Keratinocyte (primary cell): Measurements from ENCODE around the gene SPATA33. TPM values are rescaled to one million over a fixed set of nuclear protein-coding genes. Genes with fewer than 3 reads are reported as not detected.

Experiments used
- DNase-seq: peaks from one replicate; pipeline ENCODE4 v3.0.0-alpha.2; 2011; ENCODE audit warnings: low read depth, missing footprints, low spot score
- FAIRE-seq: peaks from 2 replicates; lab custom pipeline; 2011; peaks lifted over from hg19 to GRCh38; lab: Jason Lieb, UNC
- H2AFZ ChIP-seq: 2 replicates; pipeline ENCODE4 v1.6.0; 2012; ENCODE audit warnings: low read length, control low read depth, inconsistent platforms; ENCODE audit not compliant: control insufficient read depth
- H3K27ac ChIP-seq: 2 replicates; pipeline ENCODE4 v1.5.1; 2011; ENCODE audit warnings: low read length; ENCODE audit not compliant: control insufficient read depth, insufficient read depth
- H3K27me3 ChIP-seq: 3 replicates; pipeline ENCODE4 v1.6.0; 2011; ENCODE audit warnings: low read length; ENCODE audit not compliant: control insufficient read depth, insufficient read depth; ENCODE audit errors: extremely low read depth
- H3K36me3 ChIP-seq, 2 experiments: 2 replicates in 1 of 2; 3 replicates in 1 of 2; pipeline ENCODE4 v1.5.1; 2011; ENCODE audit warnings: low read length in 2 of 2, mild to moderate bottlenecking in 1 of 2; ENCODE audit not compliant: control insufficient read depth in 2 of 2, insufficient read depth in 2 of 2; ENCODE audit errors: extremely low read depth in 1 of 2
- H3K4me1 ChIP-seq: 3 replicates; pipeline ENCODE4 v1.5.1; 2011; ENCODE audit warnings: low read length; ENCODE audit not compliant: control insufficient read depth, insufficient read depth; ENCODE audit errors: extremely low read depth
- H3K4me2 ChIP-seq: 3 replicates; pipeline ENCODE4 v1.6.0; 2011; ENCODE audit warnings: low read depth, low read length; ENCODE audit not compliant: control insufficient read depth, insufficient read depth; ENCODE audit errors: extremely low read depth
- H3K4me3 ChIP-seq, 3 experiments: fragments of 200-600 bp in 1 of 3; sonication (generic) in 1 of 3; 2 replicates in 2 of 3; 3 replicates in 1 of 3; pipeline ENCODE4 v1.5.1; 2011 to 2016; ENCODE audit warnings: low read length in 3 of 3, mild to moderate bottlenecking in 3 of 3, control low read depth in 2 of 3, inconsistent platforms in 1 of 3, low read depth in 1 of 3, mixed read lengths in 1 of 3, mixed run types in 1 of 3, moderate library complexity in 1 of 3; ENCODE audit not compliant: control insufficient read depth in 2 of 3, insufficient read depth in 2 of 3; ENCODE audit errors: extremely low read depth in 1 of 3
- H3K79me2 ChIP-seq: 2 replicates; pipeline ENCODE4 v1.6.0; 2012; ENCODE audit warnings: low read length; ENCODE audit not compliant: control insufficient read depth, insufficient read depth
- H3K9ac ChIP-seq: 3 replicates; pipeline ENCODE4 v1.6.0; 2011; ENCODE audit warnings: low read length; ENCODE audit not compliant: control insufficient read depth, insufficient read depth; ENCODE audit errors: extremely low read depth
- H3K9me1 ChIP-seq: 3 replicates; pipeline ENCODE4 v1.6.0; 2011; ENCODE audit warnings: low read length; ENCODE audit not compliant: control insufficient read depth, insufficient read depth; ENCODE audit errors: extremely low read depth
- H3K9me3 ChIP-seq: 2 replicates; pipeline ENCODE4 v1.5.1; 2012; ENCODE audit warnings: low read depth, low read length; ENCODE audit not compliant: control insufficient read depth
- H4K20me1 ChIP-seq: 3 replicates; pipeline ENCODE4 v1.6.0; 2011; ENCODE audit warnings: low read length; ENCODE audit not compliant: control insufficient read depth, insufficient read depth; ENCODE audit errors: extremely low read depth
- EZH2 ChIP-seq: IDR thresholded peaks from one replicate; pipeline ENCODE4 v1.6.1; 2012; ENCODE audit warnings: inconsistent platforms, mild to moderate bottlenecking, low read length, moderate library complexity
- dilution Hi-C: fragments of 300-500 bp; cut with MboI; formaldehyde crosslinking; loops from one replicate; pipeline ENCODE4 v1.7.0; 2020; ENCODE audit warnings: low sequenced_read_pairs; ENCODE audit not compliant: extremely low pct_ligation_motif_present
- polyA plus RNA-seq, 5 experiments: library from polyadenylated mRNA; depleted of rRNA in 3 of 5; stranded (reverse) in 3 of 5; stranded (forward) in 1 of 5; unstranded in 1 of 5; fragments of >200 nt; gene quantifications; 1 replicate in 1 of 5; 2 replicates in 3 of 5; 3 replicates in 1 of 5; pipeline versions ENCODE4 v1.2.1 to v1.2.3, GENCODE V29; 2011 to 2012; ENCODE audit warnings: missing spikeins in 2 of 5, low read depth in 1 of 5, low replicate concordance in 1 of 5
- TF ChIP-seq, protein P1 (sequence below), 3 experiments: IDR thresholded peaks in 1 of 3; conservative IDR thresholded peaks in 1 of 3; optimal IDR thresholded peaks in 1 of 3; 2 replicates in 2 of 3; 3 replicates in 1 of 3; pipeline versions ENCODE3 to v1.5.1; 2011; ENCODE audit warnings: low read length in 3 of 3, mild to moderate bottlenecking in 3 of 3, moderate library complexity in 2 of 3, control low read depth in 1 of 3, inconsistent platforms in 1 of 3; ENCODE audit not compliant: insufficient read depth in 2 of 3; ENCODE audit errors: extremely low read depth in 1 of 3

Gene SPATA33
- polyA plus RNA-seq, 1 donor (not counting 4 experiments of a cell fraction or from before 2014, with no cell fraction given): 5.3 TPM

DNA sequence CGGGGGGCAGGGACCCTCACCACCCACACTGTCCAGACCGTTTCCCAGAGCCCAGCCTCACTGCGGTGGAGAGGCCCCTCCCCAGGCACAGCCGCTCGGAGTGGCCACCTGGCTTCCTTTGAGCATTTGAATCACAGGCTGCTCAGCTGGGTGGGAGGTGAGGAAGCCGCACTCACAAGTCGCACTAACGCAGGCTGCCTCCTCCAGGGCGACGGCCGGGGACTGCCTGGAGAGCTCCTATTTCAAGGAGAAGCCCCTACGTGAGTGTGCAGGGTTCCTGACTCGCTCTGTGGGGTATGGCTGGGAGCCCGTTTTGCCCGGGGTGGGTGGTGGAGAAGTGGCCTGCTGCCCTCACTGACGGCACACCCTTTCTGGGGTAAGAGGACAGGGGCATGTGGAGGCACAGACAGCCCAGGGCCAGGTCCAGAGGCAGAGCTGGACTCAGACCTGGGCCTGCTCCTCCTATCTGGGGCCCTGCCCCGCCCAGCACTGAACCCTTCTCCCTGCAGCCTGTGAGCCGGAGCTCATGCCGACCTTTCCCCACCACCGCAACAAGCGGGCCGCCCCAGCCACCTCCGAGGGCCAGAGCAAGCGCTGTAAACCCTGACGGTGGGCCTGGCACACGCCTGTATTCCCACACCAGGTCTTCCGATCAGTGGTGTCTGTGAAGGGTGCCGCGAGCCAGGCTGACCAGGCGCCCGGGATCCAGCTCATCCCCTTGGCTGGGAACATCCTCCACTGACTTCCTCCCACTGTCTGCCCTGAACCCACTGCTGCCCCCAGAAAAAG, 37.6 kb downstream of the SPATA33 start:
- no peak overlapping the region for H3K4me3 ChIP-seq
- H2AFZ ChIP-seq: no peak overlapping the region
- H3K9ac ChIP-seq: no peak overlapping the region
- dilution Hi-C loops: no loop called here
- H3K9me1 ChIP-seq: no peaks in the 10 kb centered on the region
- H3K36me3 ChIP-seq: peaks cover 31 to 37% of the 10 kb centered on the region in 2 experiments
- H3K4me2 ChIP-seq: no peak overlapping the region
- peaks cover under 1% of the 10 kb centered on the region for H3K79me2 ChIP-seq
- H3K9me3 ChIP-seq: no peaks in the 10 kb centered on the region
- no peak for TF ChIP-seq EZH2
- TF ChIP-seq, protein P1, sequence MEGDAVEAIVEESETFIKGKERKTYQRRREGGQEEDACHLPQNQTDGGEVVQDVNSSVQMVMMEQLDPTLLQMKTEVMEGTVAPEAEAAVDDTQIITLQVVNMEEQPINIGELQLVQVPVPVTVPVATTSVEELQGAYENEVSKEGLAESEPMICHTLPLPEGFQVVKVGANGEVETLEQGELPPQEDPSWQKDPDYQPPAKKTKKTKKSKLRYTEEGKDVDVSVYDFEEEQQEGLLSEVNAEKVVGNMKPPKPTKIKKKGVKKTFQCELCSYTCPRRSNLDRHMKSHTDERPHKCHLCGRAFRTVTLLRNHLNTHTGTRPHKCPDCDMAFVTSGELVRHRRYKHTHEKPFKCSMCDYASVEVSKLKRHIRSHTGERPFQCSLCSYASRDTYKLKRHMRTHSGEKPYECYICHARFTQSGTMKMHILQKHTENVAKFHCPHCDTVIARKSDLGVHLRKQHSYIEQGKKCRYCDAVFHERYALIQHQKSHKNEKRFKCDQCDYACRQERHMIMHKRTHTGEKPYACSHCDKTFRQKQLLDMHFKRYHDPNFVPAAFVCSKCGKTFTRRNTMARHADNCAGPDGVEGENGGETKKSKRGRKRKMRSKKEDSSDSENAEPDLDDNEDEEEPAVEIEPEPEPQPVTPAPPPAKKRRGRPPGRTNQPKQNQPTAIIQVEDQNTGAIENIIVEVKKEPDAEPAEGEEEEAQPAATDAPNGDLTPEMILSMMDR (optimal IDR thresholded peaks at IDR 0.05 in 1 of 3, IDR thresholded peaks at IDR 0.05 in 1 of 3, conservative IDR thresholded peaks at IDR 0.05 in 1 of 3; ENCODE audit: extremely low read depth in 1 of 3, insufficient read depth in 2 of 3, low read length in 3 of 3): no peak
- no peak for DNase-seq
- no peaks in the 10 kb centered on the region for H4K20me1 ChIP-seq
- H3K27ac ChIP-seq: no peak overlapping the region
- H3K4me1 ChIP-seq: peaks cover 4% of the 10 kb centered on the region
- FAIRE-seq: no peak
- no peaks in the 10 kb centered on the region for H3K27me3 ChIP-seq

DNA sequence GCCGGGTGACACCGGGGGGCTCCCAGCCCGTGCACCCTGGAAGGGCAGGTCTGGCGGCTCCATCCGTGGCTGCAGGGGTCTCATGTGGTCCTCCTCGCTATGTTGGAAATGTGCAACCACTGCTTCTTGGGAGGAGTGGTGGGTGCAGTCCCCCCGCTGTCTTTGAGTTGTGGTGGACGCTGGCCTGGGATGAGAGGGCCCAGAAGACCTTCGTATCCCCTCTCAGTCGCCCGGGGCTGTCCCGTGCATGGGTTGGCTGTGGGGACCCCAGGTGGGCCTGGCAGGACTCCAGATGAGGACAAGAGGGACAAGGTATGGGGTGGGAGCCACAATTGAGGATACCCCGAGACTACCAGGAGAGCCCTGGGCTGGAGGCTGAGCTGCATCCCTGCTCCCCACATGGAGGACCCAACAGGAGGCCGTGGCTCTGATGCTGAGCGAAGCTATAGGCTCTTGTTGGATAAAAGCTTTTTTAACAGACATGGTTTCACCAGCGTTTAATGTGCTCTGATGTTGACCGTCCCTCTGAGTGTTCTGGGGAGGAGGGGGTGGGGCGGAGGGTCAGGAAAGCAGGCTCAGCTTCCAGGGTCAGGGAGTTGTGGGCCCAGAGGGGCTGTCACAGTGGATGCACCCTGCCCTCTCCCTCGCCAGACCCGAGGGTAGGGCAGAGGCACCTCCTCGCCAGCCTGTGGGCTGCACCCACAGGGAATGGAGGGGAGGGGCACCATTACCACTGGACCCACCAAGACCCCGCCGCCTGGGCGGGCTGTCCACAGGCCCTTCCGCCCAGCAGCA, 38.4 kb downstream of the SPATA33 start:
- dilution Hi-C loops: no loop called here
- Histone ChIP-seq H4K20me1 (no peaks in the 10 kb centered on the region), H3K4me3 (no peak overlapping the region), H3K27ac (no peak overlapping the region), H3K27me3 (no peaks in the 10 kb centered on the region), H3K36me3 (peaks cover 28 to 33% of the 10 kb centered on the region in 2 experiments), H3K4me2 (no peak overlapping the region), H2AFZ (no peak overlapping the region), H3K79me2 (no peaks in the 10 kb centered on the region), H3K9ac (no peak overlapping the region), H3K9me3 (no peaks in the 10 kb centered on the region), H3K4me1 (peaks cover 9% of the 10 kb centered on the region), H3K9me1 (no peaks in the 10 kb centered on the region)
- TF ChIP-seq, protein P1 (optimal IDR thresholded peaks at IDR 0.05 in 1 of 3, IDR thresholded peaks at IDR 0.05 in 1 of 3, conservative IDR thresholded peaks at IDR 0.05 in 1 of 3; ENCODE audit: extremely low read depth in 1 of 3, insufficient read depth in 2 of 3, low read length in 3 of 3): no peak
- TF ChIP-seq EZH2: no peak
- no peak for DNase-seq
- no peak for FAIRE-seq
